Measurements from ENCODE around the gene HNRNPH2.

The HNRNPH2 gene, protein sequence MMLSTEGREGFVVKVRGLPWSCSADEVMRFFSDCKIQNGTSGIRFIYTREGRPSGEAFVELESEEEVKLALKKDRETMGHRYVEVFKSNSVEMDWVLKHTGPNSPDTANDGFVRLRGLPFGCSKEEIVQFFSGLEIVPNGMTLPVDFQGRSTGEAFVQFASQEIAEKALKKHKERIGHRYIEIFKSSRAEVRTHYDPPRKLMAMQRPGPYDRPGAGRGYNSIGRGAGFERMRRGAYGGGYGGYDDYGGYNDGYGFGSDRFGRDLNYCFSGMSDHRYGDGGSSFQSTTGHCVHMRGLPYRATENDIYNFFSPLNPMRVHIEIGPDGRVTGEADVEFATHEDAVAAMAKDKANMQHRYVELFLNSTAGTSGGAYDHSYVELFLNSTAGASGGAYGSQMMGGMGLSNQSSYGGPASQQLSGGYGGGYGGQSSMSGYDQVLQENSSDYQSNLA

GRCh38 chrX:101407748-101408531 is at the start of gene HNRNPH2, which contains the start of gene GLA:
Gene HNRNPH2 (plus strand): TSS chrX:101408222. CDS start chrX:101411989, 3,767 bp downstream.
Gene GLA (minus strand): TSS chrX:101407925. CDS start chrX:101407903, 22 bp downstream.
- Histone ChIP-seq H3K4me1 (ENCODE audit: insufficient read depth, poor library complexity, severe bottlenecking) (no peaks in the 10 kb centered on the region), H3K27ac (ENCODE audit: poor library complexity, severe bottlenecking) (peak within 1 kb of the TSS; percentile 65), H3K4me3 (ENCODE audit: severe bottlenecking) (peak within 1 kb of the TSS; percentile 51), H3K9me3 (ENCODE audit: severe bottlenecking) (no peaks in the 10 kb centered on the region), H3K27me3 (ENCODE audit: insufficient read depth, poor library complexity, severe bottlenecking) (no peaks in the 10 kb centered on the region), H3K36me3 (ENCODE audit: low read depth) (peaks cover 8% of the 10 kb centered on the region)
- ATAC-seq (ENCODE audit: low read depth) (peak; percentile 88), DNase-seq (ENCODE audit: low spot score) (peak; percentile 84)
- TF ChIP-seq, protein P1, sequence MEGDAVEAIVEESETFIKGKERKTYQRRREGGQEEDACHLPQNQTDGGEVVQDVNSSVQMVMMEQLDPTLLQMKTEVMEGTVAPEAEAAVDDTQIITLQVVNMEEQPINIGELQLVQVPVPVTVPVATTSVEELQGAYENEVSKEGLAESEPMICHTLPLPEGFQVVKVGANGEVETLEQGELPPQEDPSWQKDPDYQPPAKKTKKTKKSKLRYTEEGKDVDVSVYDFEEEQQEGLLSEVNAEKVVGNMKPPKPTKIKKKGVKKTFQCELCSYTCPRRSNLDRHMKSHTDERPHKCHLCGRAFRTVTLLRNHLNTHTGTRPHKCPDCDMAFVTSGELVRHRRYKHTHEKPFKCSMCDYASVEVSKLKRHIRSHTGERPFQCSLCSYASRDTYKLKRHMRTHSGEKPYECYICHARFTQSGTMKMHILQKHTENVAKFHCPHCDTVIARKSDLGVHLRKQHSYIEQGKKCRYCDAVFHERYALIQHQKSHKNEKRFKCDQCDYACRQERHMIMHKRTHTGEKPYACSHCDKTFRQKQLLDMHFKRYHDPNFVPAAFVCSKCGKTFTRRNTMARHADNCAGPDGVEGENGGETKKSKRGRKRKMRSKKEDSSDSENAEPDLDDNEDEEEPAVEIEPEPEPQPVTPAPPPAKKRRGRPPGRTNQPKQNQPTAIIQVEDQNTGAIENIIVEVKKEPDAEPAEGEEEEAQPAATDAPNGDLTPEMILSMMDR (IDR thresholded peaks at IDR 0.05; ENCODE audit: poor library complexity, severe bottlenecking) = no peak

DNA sequence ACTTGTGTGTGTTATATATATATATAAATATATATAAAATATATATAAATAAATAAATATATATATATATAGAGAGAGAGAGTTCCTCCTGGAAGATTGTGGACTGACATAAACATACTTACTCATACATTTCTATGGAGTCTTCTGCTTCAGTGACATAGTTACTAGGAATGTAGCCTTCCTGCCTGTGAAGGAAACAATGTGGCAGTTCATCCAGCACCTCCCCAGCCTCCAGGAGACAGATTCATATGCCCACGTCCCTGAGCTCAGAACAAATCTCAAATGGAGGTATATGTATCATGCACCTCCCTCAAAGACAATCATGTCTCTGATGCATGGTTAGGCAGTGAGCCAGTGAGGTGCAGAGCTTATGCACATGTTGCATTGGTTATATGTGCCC is 48.1 kb upstream of the HNRNPH2 start:
- no peaks in the 10 kb centered on the region for H3K4me1 ChIP-seq (ENCODE audit: insufficient read depth, poor library complexity, severe bottlenecking)
- no peaks in the 10 kb centered on the region for H3K36me3 ChIP-seq (ENCODE audit: low read depth)
- H3K27me3 ChIP-seq (ENCODE audit: insufficient read depth, poor library complexity, severe bottlenecking) = no peaks in the 10 kb centered on the region
- TF ChIP-seq, protein P1 (IDR thresholded peaks at IDR 0.05; ENCODE audit: poor library complexity, severe bottlenecking) = no peak
- H3K9me3 ChIP-seq (ENCODE audit: severe bottlenecking) = no peaks in the 10 kb centered on the region
- no peak; the same call in 2 of the 3 replicates for ATAC-seq (ENCODE audit: low read depth)
- no peak overlapping the region for H3K4me3 ChIP-seq (ENCODE audit: severe bottlenecking)
- no peak overlapping the region for H3K27ac ChIP-seq (ENCODE audit: poor library complexity, severe bottlenecking)
- DNase-seq (ENCODE audit: low spot score) = no peak

DNA sequence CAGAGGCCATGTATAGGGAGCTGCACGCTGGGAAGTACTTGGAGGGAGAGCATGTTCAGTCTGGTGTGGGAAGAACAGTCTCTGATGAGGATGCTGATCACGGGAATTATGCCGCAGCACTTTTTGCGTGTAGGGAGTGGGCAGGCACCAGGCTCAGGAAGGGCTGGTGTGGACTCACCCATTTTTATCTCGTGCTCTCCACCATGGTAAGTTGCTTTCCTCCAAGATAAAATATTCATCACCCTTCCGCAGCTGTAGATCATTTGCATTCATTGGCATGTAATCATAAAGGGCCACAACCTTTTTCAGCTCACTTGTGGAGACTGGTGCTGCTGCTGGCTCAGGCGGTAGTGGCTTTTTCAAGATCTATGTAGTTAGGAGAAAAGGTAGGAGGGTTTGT is 47.6 kb upstream of the HNRNPH2 start:
- DNase-seq (ENCODE audit: low spot score) = no peak
- no peak for ATAC-seq (ENCODE audit: low read depth)
- H3K27me3 ChIP-seq (ENCODE audit: insufficient read depth, poor library complexity, severe bottlenecking) = no peaks in the 10 kb centered on the region
- no peaks in the 10 kb centered on the region for H3K4me1 ChIP-seq (ENCODE audit: insufficient read depth, poor library complexity, severe bottlenecking)
- H3K36me3 ChIP-seq (ENCODE audit: low read depth) = no peaks in the 10 kb centered on the region
- H3K9me3 ChIP-seq (ENCODE audit: severe bottlenecking) = no peaks in the 10 kb centered on the region
- TF ChIP-seq, protein P1 (IDR thresholded peaks at IDR 0.05; ENCODE audit: poor library complexity, severe bottlenecking) = no peak
- H3K27ac ChIP-seq (ENCODE audit: poor library complexity, severe bottlenecking) = no peak overlapping the region
- H3K4me3 ChIP-seq (ENCODE audit: severe bottlenecking) = no peak overlapping the region

DNA sequence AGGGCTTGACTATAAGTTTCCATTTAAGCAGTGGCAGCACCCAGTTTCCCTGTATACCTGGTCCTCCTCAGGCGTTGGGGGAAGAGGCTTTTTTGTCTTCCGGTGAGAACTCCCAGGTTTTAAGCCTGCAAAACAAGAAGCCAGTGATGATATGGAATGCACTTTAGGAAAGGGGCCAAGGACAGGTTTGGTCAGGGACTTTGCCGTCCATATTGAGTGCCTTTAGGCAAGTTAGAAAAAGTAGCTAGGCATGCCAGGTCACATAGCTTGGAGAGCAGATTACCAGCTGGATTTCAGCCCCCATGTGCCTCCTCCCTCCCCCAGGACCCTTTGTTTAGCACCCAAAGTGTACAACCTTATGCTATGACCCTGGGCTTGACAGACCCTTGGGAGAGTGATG is 45.9 kb upstream of the HNRNPH2 start:
- Histone ChIP-seq H3K27me3 (ENCODE audit: insufficient read depth, poor library complexity, severe bottlenecking) (no peaks in the 10 kb centered on the region), H3K36me3 (ENCODE audit: low read depth) (no peaks in the 10 kb centered on the region), H3K9me3 (ENCODE audit: severe bottlenecking) (no peaks in the 10 kb centered on the region), H3K4me1 (ENCODE audit: insufficient read depth, poor library complexity, severe bottlenecking) (no peaks in the 10 kb centered on the region), H3K4me3 (ENCODE audit: severe bottlenecking) (no peak overlapping the region), H3K27ac (ENCODE audit: poor library complexity, severe bottlenecking) (no peak overlapping the region)
- no peak for DNase-seq (ENCODE audit: low spot score)
- no peak for ATAC-seq (ENCODE audit: low read depth)
- TF ChIP-seq, protein P1 (IDR thresholded peaks at IDR 0.05; ENCODE audit: poor library complexity, severe bottlenecking) = no peak

All from RWPE2 (cell line).